Measurements from ENCODE around the gene TANGO6.

GRCh38 chr16:68806422-68806821 lies 36.9 kb upstream of the TANGO6 start:
- TF ChIP-seq POLR2A (IDR thresholded peaks at IDR 0.05) (no peak), CTCF (IDR thresholded peaks at IDR 0.05) (no peak)

Data from adrenal gland (tissue), 5 donors.